HEK293 (cell line): ENCODE data around the gene PLS3.

Experiments used
- OSR2 ChIP-seq: fragments of 450-650 bp; formaldehyde crosslinking; IDR thresholded peaks from 2 replicates; pipeline ENCODE4 v1.5.1; 2016; ENCODE audit warnings: missing biosample characterization, missing genetic modification characterization
- RBAK ChIP-seq: fragments of 450-650 bp; formaldehyde crosslinking; IDR thresholded peaks from 2 replicates; pipeline ENCODE4 v1.5.1; 2016; ENCODE audit warnings: missing biosample characterization, missing genetic modification characterization
- SP7 ChIP-seq: fragments of 450-650 bp; formaldehyde crosslinking; IDR thresholded peaks from 2 replicates; pipeline ENCODE4 v1.5.1; 2016; ENCODE audit warnings: missing biosample characterization, missing genetic modification characterization
- ZBTB21 ChIP-seq: fragments of 450-650 bp; formaldehyde crosslinking; IDR thresholded peaks from 2 replicates; pipeline ENCODE4 v1.5.1; 2017; ENCODE audit warnings: missing biosample characterization, missing genetic modification characterization
- ZFP37 ChIP-seq: fragments of 450-650 bp; formaldehyde crosslinking; IDR thresholded peaks from 2 replicates; pipeline ENCODE4 v1.5.1; 2016; ENCODE audit warnings: missing biosample characterization, missing genetic modification characterization
- ZFP41 ChIP-seq: fragments of 450-650 bp; formaldehyde crosslinking; IDR thresholded peaks from 2 replicates; pipeline ENCODE4 v1.5.1; 2016; ENCODE audit warnings: missing biosample characterization, missing genetic modification characterization, borderline replicate concordance
- ZNF146 ChIP-seq: fragments of 450-650 bp; formaldehyde crosslinking; IDR thresholded peaks from 2 replicates; pipeline ENCODE4 v1.5.1; 2016; ENCODE audit warnings: missing biosample characterization, missing genetic modification characterization
- ZNF157 ChIP-seq: fragments of 450-650 bp; formaldehyde crosslinking; IDR thresholded peaks from 2 replicates; pipeline ENCODE4 v1.5.1; 2016; ENCODE audit warnings: missing biosample characterization, missing genetic modification characterization
- ZNF184 ChIP-seq: fragments of 450-650 bp; IDR thresholded peaks from 2 replicates; pipeline ENCODE4 v1.5.1; 2018; ENCODE audit warnings: missing biosample characterization, mild to moderate bottlenecking, missing genetic modification characterization
- ZNF214 ChIP-seq: fragments of 450-650 bp; formaldehyde crosslinking; IDR thresholded peaks from 2 replicates; pipeline ENCODE4 v1.5.1; 2017; ENCODE audit warnings: missing biosample characterization, mild to moderate bottlenecking, missing genetic modification characterization, borderline replicate concordance
- ZNF266 ChIP-seq: fragments of 450-650 bp; formaldehyde crosslinking; IDR thresholded peaks from 2 replicates; pipeline ENCODE4 v1.5.1; 2016; ENCODE audit warnings: missing biosample characterization, missing genetic modification characterization, low read depth
- ZNF311 ChIP-seq: fragments of 450-650 bp; formaldehyde crosslinking; IDR thresholded peaks from 2 replicates; pipeline ENCODE4 v1.5.1; 2017; ENCODE audit warnings: missing biosample characterization, missing genetic modification characterization, borderline replicate concordance
- ZNF335 ChIP-seq: fragments of 450-650 bp; formaldehyde crosslinking; conservative IDR thresholded peaks from 2 replicates; pipeline ENCODE4 v1.5.1; 2016; ENCODE audit warnings: missing biosample characterization, missing genetic modification characterization
- ZNF341 ChIP-seq: fragments of 450-650 bp; formaldehyde crosslinking; IDR thresholded peaks from 2 replicates; pipeline ENCODE4; 2016; ENCODE audit warnings: low read depth, missing biosample characterization, missing genetic modification characterization
- ZNF416 ChIP-seq: fragments of 450-650 bp; formaldehyde crosslinking; IDR thresholded peaks from 2 replicates; pipeline ENCODE4 v1.5.1; 2016; ENCODE audit warnings: missing biosample characterization, missing genetic modification characterization
- ZNF433 ChIP-seq: fragments of 450-650 bp; formaldehyde crosslinking; IDR thresholded peaks from 2 replicates; pipeline ENCODE4 v1.5.1; 2016; ENCODE audit warnings: missing biosample characterization, missing genetic modification characterization, low read depth
- ZNF521 ChIP-seq: fragments of 450-650 bp; formaldehyde crosslinking; IDR thresholded peaks from 2 replicates; pipeline ENCODE4 v1.5.1; 2017; ENCODE audit warnings: missing biosample characterization, mild to moderate bottlenecking, missing genetic modification characterization
- ZNF530 ChIP-seq: fragments of 450-650 bp; formaldehyde crosslinking; IDR thresholded peaks from 2 replicates; pipeline ENCODE4 v1.5.1; 2016; ENCODE audit warnings: low read depth, missing biosample characterization, missing genetic modification characterization
- ZNF548 ChIP-seq: fragments of 450-650 bp; formaldehyde crosslinking; IDR thresholded peaks from 2 replicates; pipeline ENCODE4 v1.5.1; 2016; ENCODE audit warnings: missing biosample characterization, missing genetic modification characterization
- ZNF623 ChIP-seq: fragments of 450-650 bp; formaldehyde crosslinking; IDR thresholded peaks from 2 replicates; pipeline ENCODE4 v1.5.1; 2016; ENCODE audit warnings: missing biosample characterization, missing genetic modification characterization
- ZNF837 ChIP-seq: fragments of 450-650 bp; formaldehyde crosslinking; IDR thresholded peaks from 2 replicates; pipeline ENCODE4 v1.5.1; 2016; ENCODE audit warnings: missing biosample characterization, missing genetic modification characterization
- TF ChIP-seq, protein P1 (sequence below): fragments of 450-650 bp; formaldehyde crosslinking; IDR thresholded peaks from 2 replicates; pipeline ENCODE4 v1.5.1; 2016; ENCODE audit warnings: missing biosample characterization, missing genetic modification characterization
- TF ChIP-seq, protein P2 (sequence below): fragments of 450-650 bp; formaldehyde crosslinking; IDR thresholded peaks from 2 replicates; pipeline ENCODE4 v1.5.1; 2016; ENCODE audit warnings: missing biosample characterization, missing genetic modification characterization, borderline replicate concordance
- TF ChIP-seq, protein P3 (sequence below): fragments of 450-650 bp; formaldehyde crosslinking; IDR thresholded peaks from 2 replicates; pipeline ENCODE4 v1.5.1; 2016; ENCODE audit warnings: missing biosample characterization, missing genetic modification characterization
- TF ChIP-seq, protein P4 (sequence below): fragments of 450-650 bp; formaldehyde crosslinking; IDR thresholded peaks from 2 replicates; pipeline ENCODE4 v1.5.1; 2017; ENCODE audit warnings: missing biosample characterization, missing genetic modification characterization

The PLS3 gene

DNA sequence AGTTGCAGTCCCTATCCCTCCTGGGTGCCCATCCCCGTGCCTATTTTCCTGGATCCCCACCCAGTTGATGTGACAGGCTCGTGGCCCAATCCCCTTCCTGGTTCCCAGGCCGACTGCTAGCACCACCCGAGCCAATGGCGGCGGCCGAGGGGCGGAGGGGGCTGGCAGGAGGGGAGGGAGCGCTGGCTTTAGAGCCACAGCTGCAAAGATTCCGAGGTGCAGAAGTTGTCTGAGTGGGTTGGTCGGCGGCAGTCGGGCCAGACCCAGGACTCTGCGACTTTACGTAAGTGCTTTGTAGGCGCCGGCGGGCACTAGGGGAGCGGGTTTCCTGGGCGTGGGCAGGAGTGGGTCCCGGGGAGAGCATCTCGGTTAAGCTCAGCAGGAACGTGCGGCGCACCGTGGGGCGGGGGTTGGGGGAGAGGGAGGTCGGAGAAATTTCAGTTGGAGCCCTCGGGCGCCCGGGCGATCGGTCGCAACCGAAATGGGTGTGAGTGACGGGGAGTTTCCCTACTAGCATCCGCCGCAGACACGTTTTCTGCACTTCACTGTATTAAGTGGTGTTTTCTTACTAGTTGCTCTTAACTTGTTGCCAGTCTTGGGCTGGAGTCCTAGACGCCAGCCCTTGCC lies at the start of gene PLS3 (continued):
- TF ChIP-seq, protein P1, sequence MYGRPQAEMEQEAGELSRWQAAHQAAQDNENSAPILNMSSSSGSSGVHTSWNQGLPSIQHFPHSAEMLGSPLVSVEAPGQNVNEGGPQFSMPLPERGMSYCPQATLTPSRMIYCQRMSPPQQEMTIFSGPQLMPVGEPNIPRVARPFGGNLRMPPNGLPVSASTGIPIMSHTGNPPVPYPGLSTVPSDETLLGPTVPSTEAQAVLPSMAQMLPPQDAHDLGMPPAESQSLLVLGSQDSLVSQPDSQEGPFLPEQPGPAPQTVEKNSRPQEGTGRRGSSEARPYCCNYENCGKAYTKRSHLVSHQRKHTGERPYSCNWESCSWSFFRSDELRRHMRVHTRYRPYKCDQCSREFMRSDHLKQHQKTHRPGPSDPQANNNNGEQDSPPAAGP (tag by site-specific recombination) = no peak
- no peak for TF ChIP-seq RBAK (tag by site-specific recombination)
- no peak for TF ChIP-seq ZNF214 (tag by site-specific recombination)
- TF ChIP-seq, protein P2, sequence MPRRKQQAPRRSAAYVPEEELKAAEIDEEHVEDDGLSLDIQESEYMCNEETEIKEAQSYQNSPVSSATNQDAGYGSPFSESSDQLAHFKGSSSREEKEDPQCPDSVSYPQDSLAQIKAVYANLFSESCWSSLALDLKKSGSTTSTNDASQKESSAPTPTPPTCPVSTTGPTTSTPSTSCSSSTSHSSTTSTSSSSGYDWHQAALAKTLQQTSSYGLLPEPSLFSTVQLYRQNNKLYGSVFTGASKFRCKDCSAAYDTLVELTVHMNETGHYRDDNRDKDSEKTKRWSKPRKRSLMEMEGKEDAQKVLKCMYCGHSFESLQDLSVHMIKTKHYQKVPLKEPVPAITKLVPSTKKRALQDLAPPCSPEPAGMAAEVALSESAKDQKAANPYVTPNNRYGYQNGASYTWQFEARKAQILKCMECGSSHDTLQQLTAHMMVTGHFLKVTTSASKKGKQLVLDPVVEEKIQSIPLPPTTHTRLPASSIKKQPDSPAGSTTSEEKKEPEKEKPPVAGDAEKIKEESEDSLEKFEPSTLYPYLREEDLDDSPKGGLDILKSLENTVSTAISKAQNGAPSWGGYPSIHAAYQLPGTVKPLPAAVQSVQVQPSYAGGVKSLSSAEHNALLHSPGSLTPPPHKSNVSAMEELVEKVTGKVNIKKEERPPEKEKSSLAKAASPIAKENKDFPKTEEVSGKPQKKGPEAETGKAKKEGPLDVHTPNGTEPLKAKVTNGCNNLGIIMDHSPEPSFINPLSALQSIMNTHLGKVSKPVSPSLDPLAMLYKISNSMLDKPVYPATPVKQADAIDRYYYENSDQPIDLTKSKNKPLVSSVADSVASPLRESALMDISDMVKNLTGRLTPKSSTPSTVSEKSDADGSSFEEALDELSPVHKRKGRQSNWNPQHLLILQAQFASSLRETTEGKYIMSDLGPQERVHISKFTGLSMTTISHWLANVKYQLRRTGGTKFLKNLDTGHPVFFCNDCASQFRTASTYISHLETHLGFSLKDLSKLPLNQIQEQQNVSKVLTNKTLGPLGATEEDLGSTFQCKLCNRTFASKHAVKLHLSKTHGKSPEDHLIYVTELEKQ (tag by site-specific recombination) = no peak
- TF ChIP-seq ZFP37 (tag by site-specific recombination) = no peak
- TF ChIP-seq ZNF521 (tag by site-specific recombination) = no peak
- TF ChIP-seq ZNF530 (tag by site-specific recombination) = no peak
- TF ChIP-seq ZFP41 = no peak
- no peak for TF ChIP-seq ZBTB21 (tag by site-specific recombination)
- TF ChIP-seq ZNF623 (tag by site-specific recombination) = no peak
- TF ChIP-seq ZNF548 (tag by site-specific recombination) = no peak
- no peak for TF ChIP-seq ZNF184
- TF ChIP-seq ZNF837 (tag by site-specific recombination) = no peak
- no peak; the same call in 1 of the 2 replicates for TF ChIP-seq SP7
- TF ChIP-seq, protein P3, sequence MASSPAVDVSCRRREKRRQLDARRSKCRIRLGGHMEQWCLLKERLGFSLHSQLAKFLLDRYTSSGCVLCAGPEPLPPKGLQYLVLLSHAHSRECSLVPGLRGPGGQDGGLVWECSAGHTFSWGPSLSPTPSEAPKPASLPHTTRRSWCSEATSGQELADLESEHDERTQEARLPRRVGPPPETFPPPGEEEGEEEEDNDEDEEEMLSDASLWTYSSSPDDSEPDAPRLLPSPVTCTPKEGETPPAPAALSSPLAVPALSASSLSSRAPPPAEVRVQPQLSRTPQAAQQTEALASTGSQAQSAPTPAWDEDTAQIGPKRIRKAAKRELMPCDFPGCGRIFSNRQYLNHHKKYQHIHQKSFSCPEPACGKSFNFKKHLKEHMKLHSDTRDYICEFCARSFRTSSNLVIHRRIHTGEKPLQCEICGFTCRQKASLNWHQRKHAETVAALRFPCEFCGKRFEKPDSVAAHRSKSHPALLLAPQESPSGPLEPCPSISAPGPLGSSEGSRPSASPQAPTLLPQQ (tag by site-specific recombination) = peak; percentile 84
- no peak for TF ChIP-seq ZNF433 (tag by site-specific recombination)
- no peak for TF ChIP-seq ZNF311 (tag by site-specific recombination)
- TF ChIP-seq ZNF335 = peak; percentile 60
- TF ChIP-seq OSR2 = no peak
- no peak for TF ChIP-seq ZNF157 (tag by site-specific recombination)
- peak; percentile 21 for TF ChIP-seq ZNF341 (tag by site-specific recombination)
- TF ChIP-seq ZNF416 (tag by site-specific recombination) = no peak
- TF ChIP-seq ZNF266 (tag by site-specific recombination) = no peak
- no peak for TF ChIP-seq ZNF146 (tag by site-specific recombination)
- TF ChIP-seq, protein P4, sequence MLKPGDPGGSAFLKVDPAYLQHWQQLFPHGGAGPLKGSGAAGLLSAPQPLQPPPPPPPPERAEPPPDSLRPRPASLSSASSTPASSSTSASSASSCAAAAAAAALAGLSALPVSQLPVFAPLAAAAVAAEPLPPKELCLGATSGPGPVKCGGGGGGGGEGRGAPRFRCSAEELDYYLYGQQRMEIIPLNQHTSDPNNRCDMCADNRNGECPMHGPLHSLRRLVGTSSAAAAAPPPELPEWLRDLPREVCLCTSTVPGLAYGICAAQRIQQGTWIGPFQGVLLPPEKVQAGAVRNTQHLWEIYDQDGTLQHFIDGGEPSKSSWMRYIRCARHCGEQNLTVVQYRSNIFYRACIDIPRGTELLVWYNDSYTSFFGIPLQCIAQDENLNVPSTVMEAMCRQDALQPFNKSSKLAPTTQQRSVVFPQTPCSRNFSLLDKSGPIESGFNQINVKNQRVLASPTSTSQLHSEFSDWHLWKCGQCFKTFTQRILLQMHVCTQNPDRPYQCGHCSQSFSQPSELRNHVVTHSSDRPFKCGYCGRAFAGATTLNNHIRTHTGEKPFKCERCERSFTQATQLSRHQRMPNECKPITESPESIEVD (tag by site-specific recombination) = no peak
